Activated CD8-positive, alpha-beta memory T cell treated with anti-CD3 and anti-CD28 coated beads, Interleukin-2, amount 50 U/mL, for 24 hours (primary cell): Measurements from ENCODE around the gene CST7.
A peak's percentile ranks its signal among the peaks of the same experiment; 100 is the strongest.
"Not testable (repeated sequence)": the region's sequence is repeated elsewhere in the genome, so short reads cannot be mapped to it uniquely, and the experiment has no call there.

ENCODE experiments used
- DNase-seq: peaks from one replicate; pipeline ENCODE4 v3.0.0-alpha.2; 2020; ENCODE audit errors: extremely low read depth

Gene CST7

DNA sequence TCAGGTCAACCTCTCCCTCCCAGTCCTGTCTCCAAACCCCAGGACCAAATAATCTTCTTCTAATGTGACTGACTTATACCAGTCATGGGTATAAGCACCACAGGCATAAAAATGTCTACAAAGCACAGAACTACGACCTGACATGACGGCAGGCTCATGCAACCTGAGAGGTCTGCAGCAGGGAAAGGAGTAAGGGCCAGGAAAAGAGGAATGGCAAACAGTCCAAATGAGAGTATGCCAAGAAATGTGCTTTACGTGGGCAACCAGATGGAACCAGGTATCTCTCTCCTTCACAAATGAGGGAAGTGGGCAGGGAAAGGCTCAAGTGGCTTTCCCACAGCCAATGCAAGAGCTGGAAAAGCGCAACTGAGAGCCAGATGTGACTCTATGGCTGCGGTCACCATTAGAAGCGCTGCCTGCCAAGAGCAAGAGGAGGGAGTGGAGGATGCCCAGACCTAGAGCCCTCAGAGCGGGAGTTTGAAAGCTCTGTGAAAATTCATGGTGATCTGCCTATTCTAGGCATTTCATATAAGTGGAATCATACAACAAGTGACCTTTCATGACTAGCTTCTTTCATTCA is 37.5 kb downstream of the CST7 start:
- DNase-seq: no peak

GRCh38 chr20:24987244-24987643 is 38.2 kb downstream of the CST7 start:
- no peak for DNase-seq

GRCh38 chr20:24987873-24988835 is 39.1 kb downstream of the CST7 start:
- no peak for DNase-seq

DNA sequence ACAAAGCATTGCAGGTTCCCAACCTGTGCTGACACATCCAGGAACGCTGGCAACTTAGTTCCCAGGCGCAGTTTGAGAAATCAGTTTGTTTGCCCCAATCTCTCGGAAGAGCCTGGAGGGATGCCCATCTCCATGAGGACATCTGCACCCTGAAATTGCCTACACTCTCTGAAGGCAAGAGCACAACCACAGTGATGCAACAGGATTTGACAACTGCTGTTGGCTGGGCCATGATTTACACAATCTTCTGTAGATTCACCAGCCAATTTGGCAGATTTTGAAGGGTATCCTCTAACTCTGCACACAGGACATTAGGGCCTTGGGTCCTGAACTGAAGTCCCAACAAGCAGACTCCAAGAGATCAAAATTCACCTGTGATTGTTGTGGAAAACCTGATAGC is 40.1 kb downstream of the CST7 start:
- no peak for DNase-seq

- DNase-seq: no peak
Measured at GRCh38 chr20:24990810-24991252, 41.8 kb downstream of the CST7 start.

- no peak for DNase-seq
Measured at GRCh38 chr20:24991897-24992486, 42.9 kb downstream of the CST7 start.

- DNase-seq: peak; percentile 89
Measured at GRCh38 chr20:24992487-24993205, 43.6 kb downstream of the CST7 start, which contains the start of gene APMAP. APMAP (minus strand) TSS chr20:24992751; CDS start chr20:24992688, 63 bp downstream.

- no peak for DNase-seq
Measured at GRCh38 chr20:24993337-24994185, 44.5 kb downstream of the CST7 start.

DNA sequence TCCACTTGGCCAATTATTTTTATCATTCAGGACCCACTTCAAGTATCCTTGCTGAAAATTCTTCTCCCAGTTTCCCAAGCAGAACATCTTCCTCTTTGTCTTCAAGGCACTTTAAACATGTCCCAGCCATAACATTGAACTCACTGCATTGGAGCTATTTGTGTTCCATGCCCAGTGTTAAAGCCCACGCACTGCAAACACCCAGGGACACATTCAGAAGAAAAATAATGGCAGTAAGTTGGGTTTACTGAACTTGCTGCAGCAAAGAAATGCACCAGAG is 45.1 kb downstream of the CST7 start:
- no peak for DNase-seq

DNA sequence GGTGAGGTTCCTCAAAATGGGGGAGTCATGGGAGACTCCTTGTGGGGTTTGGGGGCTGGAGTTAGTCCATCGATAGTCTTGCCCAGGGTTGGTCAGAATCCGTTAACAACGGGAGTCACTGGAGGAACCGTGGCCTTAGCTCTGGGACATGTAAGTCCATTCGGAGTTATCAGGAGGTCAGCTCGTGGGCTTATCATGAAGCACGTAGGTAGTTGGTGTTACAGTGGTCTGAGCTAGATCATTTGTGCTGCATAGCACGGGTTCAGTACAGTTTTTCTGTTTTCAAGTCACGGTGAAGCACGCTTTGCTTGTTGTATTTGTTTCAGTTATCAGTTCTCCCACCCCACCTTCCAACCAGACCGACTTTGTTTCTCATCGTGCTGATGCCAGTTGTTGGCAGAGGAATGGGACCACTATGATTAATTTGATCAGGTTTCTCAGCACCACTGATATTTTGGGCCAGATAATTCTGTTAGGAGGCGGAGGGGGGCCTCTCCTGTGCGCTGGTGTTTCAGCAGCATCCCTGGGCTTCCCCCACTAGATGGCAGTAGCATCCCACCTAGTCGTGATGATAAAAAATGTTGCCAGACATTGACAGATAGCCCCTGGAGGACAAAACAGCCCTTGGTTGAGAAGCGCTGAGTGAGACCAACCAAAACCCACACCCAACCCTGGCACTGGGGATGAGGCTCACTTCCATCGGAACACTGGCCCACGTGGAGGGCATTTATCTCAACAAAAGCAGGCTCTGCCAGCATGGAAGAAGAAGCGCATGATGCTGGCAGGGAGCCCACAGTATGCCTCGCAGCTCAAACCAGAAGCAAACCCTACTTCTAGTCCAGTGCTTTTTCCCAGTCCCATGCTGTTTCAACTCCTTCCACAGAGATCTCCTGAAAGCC is 45.6 kb downstream of the CST7 start:
- DNase-seq: peak; percentile 72

DNA sequence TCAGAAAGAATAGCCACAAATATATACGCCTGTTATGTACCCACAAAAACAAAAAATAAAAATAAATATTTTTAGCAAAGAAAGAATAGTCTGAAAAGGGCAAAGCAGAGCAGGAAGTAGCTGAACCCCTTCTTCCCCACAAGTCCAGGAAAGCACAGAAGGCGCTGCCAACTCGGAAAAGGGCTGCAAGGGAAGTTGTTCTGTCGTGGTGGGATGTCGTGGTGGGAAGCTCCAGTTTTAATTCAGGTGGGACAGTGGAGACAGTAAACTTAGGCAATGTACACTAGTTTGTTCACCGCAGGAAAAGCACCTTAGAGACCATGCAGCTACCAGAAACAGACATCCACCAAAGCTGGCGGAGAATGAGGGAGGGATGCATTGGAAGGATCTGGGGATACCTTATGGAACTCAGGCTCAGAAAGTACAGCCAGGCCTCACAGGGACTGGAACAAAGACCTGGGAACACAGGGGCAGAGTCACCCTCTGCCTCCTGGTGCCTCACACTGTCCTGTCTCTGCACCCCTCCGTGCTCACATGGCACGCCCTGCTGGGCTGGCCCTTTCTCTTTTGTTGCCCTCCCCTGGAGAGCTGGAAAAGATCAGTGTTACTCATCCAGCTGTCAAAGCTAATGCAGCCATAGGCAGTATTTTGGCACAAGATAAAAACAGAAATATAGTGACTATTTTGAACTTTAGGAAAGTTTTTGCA is 46.8 kb downstream of the CST7 start:
- DNase-seq: no peak

DNA sequence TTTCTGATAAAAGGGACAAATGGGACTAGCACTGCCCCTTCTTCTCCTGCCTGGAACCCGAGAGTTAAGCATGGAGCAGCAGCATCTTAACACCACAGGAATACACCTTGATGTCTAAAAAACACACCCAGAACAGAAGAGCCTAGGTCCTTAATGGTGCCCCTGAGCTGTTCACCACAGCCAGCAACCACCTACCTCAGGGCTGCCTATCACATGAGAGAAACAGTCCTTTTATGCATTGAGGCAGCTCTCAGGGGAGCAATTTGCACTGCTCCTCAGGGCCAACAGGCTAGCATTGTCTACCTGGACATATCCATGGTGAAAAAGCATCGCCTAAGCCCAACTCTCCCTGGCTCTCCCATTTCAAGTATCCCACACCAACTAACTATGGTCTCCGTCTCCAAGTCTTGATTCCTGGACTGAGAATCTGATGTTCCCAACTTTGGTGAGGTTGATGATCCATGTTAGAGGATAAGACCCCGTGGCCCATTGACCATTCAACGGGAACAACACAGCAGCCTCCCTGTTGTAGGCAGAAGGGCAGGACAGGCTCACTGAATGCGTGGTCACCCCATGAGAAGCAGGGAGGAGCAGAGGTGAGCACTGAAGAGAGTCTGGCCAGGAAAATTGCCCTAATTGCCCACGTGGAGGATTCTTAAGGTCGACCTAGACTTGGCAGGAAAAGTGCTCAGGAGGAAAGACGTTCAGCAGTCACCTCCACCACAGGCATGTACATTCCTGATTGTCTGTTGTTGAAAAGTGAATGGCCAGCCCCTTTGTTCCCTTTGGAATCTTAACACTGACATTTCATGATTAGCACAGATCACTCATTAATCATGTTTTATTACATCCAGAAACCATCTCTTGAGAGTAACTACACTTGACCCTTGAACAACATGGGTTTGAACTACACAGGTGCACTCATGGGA is 47.6 kb downstream of the CST7 start:
- no peak for DNase-seq

DNA sequence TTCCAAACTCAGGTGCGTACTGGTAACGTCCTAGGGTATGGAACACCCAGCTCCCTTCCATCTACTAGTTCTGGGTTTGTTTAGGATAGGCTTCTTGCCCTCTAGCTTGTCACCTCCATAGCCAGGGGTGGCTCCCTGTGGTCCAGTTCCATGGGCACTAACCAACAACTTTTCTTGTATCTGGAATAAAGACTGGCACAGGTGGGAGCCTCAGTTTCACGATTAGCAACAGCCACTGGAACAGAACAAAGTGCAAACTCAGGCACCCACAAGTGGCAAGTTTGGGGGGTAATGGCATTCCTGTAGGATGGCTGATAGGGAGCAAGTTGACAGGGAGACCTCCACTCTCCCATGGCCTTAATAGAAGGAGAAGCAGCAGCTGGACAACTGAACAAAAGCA is 49.1 kb downstream of the CST7 start:
- no peak for DNase-seq

DNA sequence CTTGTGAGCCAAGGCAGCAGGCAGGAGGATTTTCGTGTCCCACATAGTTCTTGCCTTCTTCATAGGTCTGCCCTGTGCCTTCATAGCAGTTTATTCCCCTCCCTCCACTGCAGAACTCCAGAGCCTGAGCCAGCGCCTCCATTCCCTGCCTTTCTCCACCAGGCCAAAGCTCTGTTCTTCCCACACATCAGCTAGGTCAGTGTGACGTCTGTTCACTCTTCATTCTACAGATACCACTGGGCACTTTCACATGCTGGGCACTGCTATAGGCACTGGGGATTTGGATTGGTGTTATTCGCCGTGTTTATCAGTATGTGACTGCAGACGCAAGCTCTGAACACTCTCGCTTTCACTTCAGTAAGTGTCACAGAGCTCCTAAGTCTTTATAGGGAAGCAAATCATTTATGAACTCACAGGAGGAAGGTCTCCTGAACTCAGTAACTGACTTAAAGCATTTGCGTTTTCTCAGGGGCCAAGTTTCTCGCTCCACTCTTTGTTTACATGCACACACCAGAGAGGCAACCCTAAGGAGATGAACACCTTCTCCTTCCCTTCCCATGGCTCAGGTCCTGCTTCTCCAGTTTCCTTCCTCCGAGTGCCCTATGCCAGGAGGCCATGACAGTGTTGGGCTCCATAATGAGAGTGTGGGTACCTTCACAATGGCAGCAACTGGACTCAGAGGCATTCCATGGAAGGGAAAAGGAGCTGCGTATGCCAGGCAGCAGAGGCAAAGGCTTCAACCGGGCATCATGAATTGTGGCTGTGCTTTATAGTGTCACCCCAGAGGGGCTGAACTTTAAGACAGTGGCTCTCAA is 49.8 kb downstream of the CST7 start:
- no peak for DNase-seq

DNA sequence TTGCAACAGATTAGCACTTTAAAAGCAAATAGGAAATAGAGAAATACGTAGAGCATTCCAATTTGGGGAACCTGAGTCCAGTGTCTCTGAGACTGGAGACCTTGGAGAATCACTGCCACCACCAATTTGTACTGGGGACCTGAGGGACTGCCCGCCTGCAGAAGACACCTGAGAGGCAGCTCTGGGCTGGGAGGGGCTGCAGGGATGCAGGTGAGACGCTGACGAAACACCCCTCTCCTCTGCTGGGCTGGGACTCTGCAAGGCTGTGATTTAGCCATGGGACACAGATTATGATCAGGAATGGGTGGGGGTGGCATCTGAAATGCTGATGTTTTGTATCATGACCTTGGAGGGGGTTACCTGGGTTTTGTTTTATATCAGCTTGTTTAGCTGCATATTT is 50.5 kb downstream of the CST7 start:
- DNase-seq: no peak

GRCh38 chr20:25000268-25000801 is 51.3 kb downstream of the CST7 start:
- no peak for DNase-seq

GRCh38 chr20:25001323-25001722 is 52.3 kb downstream of the CST7 start:
- DNase-seq: not testable (repeated sequence)
